KMS-11 (cell line): Measurements from ENCODE around the gene CAPZB.

Source experiments
- H2AFZ ChIP-seq: fragments of 200-600 bp; sonication (generic); 2 replicates; pipeline ENCODE4 v1.6.1; 2016; ENCODE audit warnings: antibody characterized with exemption, mixed run types, low read depth
- H3K27ac ChIP-seq: fragments of 200-600 bp; sonication (generic); 2 replicates; pipeline ENCODE4 v1.6.1; 2016; ENCODE audit warnings: mild to moderate bottlenecking, mixed run types
- H3K27me3 ChIP-seq: fragments of 200-600 bp; sonication (generic); 2 replicates; pipeline ENCODE4 v1.6.1; 2017; ENCODE audit warnings: mild to moderate bottlenecking, low read depth, mixed run types, moderate library complexity; ENCODE audit not compliant: insufficient read depth
- H3K36me3 ChIP-seq: fragments of 200-600 bp; sonication (generic); 2 replicates; pipeline ENCODE4 v1.6.1; 2017; ENCODE audit warnings: mild to moderate bottlenecking, mixed run types; ENCODE audit not compliant: insufficient read depth
- H3K4me1 ChIP-seq: fragments of 200-600 bp; sonication (generic); 2 replicates; pipeline ENCODE4 v1.6.1; 2016; ENCODE audit warnings: mild to moderate bottlenecking, low read depth, mixed run types; ENCODE audit not compliant: poor library complexity, severe bottlenecking
- H3K4me2 ChIP-seq: fragments of 200-600 bp; sonication (generic); 2 replicates; pipeline ENCODE4 v1.7.0; 2016; ENCODE audit warnings: mild to moderate bottlenecking, mixed run types
- H3K4me3 ChIP-seq: fragments of 200-600 bp; sonication (generic); IDR thresholded peaks from 2 replicates; pipeline ENCODE4 v1.6.1; 2017; ENCODE audit warnings: low read depth, low read length, mixed read lengths; ENCODE audit not compliant: insufficient read depth
- H3K79me2 ChIP-seq: fragments of 200-600 bp; sonication (generic); 2 replicates; pipeline ENCODE4 v1.6.1; 2016; ENCODE audit warnings: low read depth, mixed run types; ENCODE audit not compliant: insufficient read depth
- H3K9ac ChIP-seq: fragments of 200-600 bp; sonication (generic); 2 replicates; pipeline ENCODE4 v1.6.1; 2016; ENCODE audit warnings: mild to moderate bottlenecking, mixed run types
- H4K20me1 ChIP-seq: fragments of 200-600 bp; sonication (generic); 2 replicates; pipeline ENCODE4 v1.6.1; 2016; ENCODE audit warnings: mild to moderate bottlenecking, mixed run types; ENCODE audit not compliant: insufficient read depth
- TF ChIP-seq, protein P1 (sequence below): fragments of 200-600 bp; sonication (generic); conservative IDR thresholded peaks from 2 replicates; pipeline ENCODE4 v1.6.1; 2017; ENCODE audit warnings: low read depth, mild to moderate bottlenecking, antibody characterized with exemption, low read length, moderate library complexity, mixed read lengths

CAPZB gene

DNA sequence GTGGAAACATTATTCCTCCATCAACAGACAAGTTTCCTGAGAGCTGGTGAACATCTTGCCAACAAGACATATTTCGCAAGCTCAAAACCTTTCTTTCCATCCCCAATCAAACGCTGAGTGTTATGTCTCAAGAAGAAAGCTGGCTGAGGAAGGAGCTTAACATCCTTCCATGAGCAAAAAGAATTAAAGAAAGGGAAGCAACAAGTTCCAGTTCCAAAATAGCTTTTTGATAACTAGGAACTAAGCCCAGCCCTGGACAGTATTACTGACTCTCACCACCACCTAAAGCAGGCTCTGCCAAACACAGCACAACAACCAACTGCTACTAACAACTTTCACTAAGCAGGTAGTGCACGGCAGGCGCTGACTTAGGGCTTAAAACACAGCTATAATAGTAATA is 50.2 kb downstream of the CAPZB start:
- Histone ChIP-seq H2AFZ (no peak overlapping the region), H3K36me3 (no peaks in the 10 kb centered on the region), H3K9ac (no peak overlapping the region), H3K4me1 (peaks cover 24% of the 10 kb centered on the region), H3K27me3 (no peaks in the 10 kb centered on the region), H3K4me3 (no peak overlapping the region), H3K4me2 (no peak overlapping the region), H3K27ac (no peak overlapping the region), H4K20me1 (peaks cover 11% of the 10 kb centered on the region), H3K79me2 (peaks cover 27% of the 10 kb centered on the region)
- TF ChIP-seq, protein P1, sequence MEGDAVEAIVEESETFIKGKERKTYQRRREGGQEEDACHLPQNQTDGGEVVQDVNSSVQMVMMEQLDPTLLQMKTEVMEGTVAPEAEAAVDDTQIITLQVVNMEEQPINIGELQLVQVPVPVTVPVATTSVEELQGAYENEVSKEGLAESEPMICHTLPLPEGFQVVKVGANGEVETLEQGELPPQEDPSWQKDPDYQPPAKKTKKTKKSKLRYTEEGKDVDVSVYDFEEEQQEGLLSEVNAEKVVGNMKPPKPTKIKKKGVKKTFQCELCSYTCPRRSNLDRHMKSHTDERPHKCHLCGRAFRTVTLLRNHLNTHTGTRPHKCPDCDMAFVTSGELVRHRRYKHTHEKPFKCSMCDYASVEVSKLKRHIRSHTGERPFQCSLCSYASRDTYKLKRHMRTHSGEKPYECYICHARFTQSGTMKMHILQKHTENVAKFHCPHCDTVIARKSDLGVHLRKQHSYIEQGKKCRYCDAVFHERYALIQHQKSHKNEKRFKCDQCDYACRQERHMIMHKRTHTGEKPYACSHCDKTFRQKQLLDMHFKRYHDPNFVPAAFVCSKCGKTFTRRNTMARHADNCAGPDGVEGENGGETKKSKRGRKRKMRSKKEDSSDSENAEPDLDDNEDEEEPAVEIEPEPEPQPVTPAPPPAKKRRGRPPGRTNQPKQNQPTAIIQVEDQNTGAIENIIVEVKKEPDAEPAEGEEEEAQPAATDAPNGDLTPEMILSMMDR: no peak

DNA sequence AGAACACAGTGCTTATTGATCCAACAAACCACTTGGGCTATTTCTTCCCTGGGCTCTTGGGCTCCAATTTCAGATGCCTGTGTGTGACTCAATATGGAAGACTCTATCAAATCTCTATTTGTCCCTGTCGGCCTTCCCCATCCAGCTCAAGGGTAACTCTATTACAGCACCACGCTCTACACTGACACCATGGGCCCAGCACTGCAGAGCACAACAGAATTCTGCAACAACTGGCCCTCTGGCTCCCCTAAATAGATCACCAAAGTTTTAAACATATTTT is 51.7 kb downstream of the CAPZB start:
- H4K20me1 ChIP-seq: peaks cover 11% of the 10 kb centered on the region
- no peak overlapping the region for H2AFZ ChIP-seq
- no peaks in the 10 kb centered on the region for H3K36me3 ChIP-seq
- no peak overlapping the region for H3K4me3 ChIP-seq
- peaks cover 41% of the 10 kb centered on the region for H3K79me2 ChIP-seq
- no peak overlapping the region for H3K9ac ChIP-seq
- peaks cover 24% of the 10 kb centered on the region for H3K4me1 ChIP-seq
- TF ChIP-seq, protein P1: no peak
- no peaks in the 10 kb centered on the region for H3K27me3 ChIP-seq
- no peak overlapping the region for H3K27ac ChIP-seq
- H3K4me2 ChIP-seq: no peak overlapping the region

DNA sequence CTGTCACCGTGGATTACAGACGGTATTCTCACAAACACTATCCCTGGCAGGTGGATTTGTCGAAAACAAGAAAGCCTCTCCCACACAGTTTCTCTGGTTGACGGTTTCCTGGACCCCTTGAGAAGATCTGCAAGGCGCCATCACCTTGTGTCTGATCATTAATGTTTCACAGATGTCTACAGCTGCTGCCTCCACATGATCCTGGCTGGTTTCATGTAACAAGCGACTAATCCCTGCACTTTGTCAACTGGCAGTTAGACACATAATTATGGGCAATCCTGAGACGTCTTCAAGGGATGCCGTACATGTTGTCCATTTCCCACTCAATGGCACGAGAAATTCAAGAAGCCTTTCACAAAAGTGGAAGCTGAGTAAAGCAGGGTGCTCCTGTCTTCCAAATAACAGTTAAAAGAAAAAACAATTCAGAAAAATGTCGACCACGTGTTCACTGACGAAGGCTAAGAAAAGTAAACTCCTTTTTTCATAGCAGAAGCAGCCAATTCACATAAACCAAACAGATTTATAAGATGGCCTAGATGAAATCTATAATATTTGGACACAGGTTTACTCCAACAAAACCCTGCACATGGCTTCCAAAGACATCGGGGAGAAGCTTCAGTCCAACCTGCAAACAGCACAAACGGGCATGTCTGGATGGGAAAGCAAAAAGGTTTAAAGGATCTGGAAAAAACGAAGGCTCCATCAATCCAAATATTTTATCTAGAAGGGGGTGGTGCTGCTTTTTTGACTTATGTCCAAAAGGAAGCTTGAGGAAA is 52.2 kb downstream of the CAPZB start:
- no peak overlapping the region for H3K27ac ChIP-seq

DNA sequence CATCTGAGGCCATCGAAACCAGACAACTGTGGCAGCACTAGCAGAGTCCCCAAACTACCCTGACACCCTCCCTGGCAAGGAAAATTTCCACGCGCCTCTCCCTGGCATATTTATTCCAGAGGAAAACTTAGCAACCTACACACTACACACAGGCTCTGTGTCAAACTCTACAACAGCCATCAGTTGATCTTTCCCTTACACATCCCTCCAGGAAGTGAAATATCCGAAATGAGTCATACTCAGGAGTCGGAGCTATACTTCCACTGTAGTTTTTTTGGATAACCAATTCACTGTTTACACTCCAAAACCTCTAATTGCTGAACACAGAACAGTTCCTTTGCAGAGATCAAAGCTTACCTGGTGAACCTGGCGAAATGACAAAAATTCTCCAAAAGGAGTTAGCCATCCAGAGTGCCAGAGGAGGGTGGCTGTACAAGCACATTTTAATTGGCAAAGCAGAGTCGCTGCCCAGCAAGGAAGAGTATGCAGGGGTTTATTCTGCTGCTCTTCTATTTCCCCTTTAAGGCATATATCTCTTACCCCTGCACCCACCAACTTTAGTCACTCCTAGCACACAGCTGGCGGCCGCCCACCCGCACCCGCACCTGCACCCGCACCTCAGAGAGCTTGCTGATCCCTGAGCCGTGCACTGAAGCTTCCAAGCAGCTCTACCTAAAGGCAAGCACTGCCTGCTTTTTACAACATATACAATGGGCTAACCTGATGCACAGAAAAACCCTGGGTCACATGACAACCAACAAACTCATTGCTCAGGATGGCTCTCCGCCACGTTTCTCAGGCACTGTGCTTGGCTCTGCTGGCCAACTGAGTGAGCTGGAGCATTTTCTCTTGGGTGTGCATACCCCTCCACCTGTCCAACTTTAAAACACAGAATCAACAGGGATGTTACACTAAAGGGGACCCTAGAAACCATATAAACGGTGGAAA is 54.9 kb downstream of the CAPZB start:
- H3K36me3 ChIP-seq: no peaks in the 10 kb centered on the region
- peaks cover 21% of the 10 kb centered on the region; the same call in 1 of the 2 replicates for H4K20me1 ChIP-seq
- no peak overlapping the region for H3K4me3 ChIP-seq
- H3K27me3 ChIP-seq: no peaks in the 10 kb centered on the region
- TF ChIP-seq, protein P1: no peak
- H3K9ac ChIP-seq: no peak overlapping the region
- no peak overlapping the region for H2AFZ ChIP-seq
- no peaks in the 10 kb centered on the region for H3K4me1 ChIP-seq
- H3K4me2 ChIP-seq: no peak overlapping the region
- peaks cover 46% of the 10 kb centered on the region for H3K79me2 ChIP-seq
- H3K27ac ChIP-seq: no peak overlapping the region

More for the DNA sequence above, 52.2 kb downstream of the CAPZB start:
- TF ChIP-seq, protein P1: no peak
- Histone ChIP-seq H3K4me1 (peaks cover 24% of the 10 kb centered on the region), H3K9ac (no peak overlapping the region), H2AFZ (no peak overlapping the region), H3K4me3 (no peak overlapping the region), H4K20me1 (peaks cover 11% of the 10 kb centered on the region), H3K79me2 (peaks cover 42% of the 10 kb centered on the region), H3K27me3 (no peaks in the 10 kb centered on the region), H3K4me2 (no peak overlapping the region), H3K36me3 (no peaks in the 10 kb centered on the region)
